GM19438 (cell line): Measurements from ENCODE around the gene PVRIG.
A peak's percentile ranks its signal among the peaks of the same experiment; 100 is the strongest.
"Not testable (repeated sequence)": the region's sequence is repeated elsewhere in the genome, so short reads cannot be mapped to it uniquely, and the experiment has no call there.

Source experiments
- ATAC-seq: cut with Tn5 transposase; IDR thresholded peaks from one replicate; pipeline ENCODE4 v1.9.1; 2021; ENCODE audit warnings: low read depth; ENCODE audit not compliant: unreplicated experiment

The PVRIG gene

GRCh38 chr7:100219801-100220585 lies at the start of gene PVRIG:
TSS of gene PVRIG (plus strand) at chr7:100219949. CDS start at chr7:100219971, 22 bp downstream.
- not testable (repeated sequence) for ATAC-seq

- ATAC-seq, result no peak
Measured at GRCh38 chr7:100170101-100170897, 49.5 kb upstream of the PVRIG start.

DNA sequence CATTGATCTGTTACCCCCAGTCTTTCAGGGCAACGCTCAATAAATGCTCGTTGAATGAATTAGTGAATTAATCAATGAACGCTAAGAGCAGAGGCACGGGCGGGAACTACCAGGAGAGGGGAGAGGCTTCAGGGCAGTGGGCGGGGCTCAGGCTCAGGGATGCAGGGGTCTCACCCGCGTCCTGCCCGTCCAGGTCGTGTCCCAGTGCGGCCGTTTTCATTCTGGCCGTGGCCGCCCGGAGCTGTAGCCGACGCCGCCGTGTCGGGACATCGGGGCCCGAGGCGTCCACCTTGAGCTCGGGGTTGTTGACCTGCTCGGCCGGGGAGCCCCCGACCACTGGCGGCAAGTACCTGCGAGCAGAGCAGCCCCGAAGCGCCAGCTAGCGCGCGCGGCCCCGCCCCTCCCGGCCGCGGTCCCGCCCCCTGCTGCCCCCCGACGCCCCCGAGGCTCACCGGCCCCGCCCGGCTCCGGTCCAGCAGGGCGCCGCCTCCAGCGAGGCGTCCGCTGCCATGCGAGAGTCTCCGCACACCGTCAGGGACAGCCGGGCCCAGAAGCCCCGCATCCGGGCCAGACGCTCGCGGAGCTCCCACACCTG lies 48.6 kb upstream of the PVRIG start:
- ATAC-seq, result no peak

DNA sequence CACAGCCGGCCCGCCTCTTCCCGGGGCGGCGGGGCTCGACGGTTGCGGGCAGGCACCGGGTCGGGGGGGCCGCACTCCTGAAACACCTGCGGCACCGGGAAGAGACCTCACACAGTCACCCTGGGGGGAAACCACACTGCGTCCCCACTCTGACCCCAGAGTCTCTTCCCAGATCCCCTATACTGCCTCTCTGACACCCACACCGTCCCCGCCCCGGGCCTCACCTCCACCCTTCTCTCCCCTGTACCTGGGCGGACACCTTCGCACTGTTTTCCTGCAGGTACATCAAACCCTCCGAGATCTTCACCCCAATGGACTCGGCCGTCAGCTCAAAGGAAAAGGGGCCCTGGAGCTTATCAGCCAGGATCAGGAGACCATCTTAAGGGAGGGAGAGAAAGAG lies 47.9 kb upstream of the PVRIG start:
- ATAC-seq, result no peak

GRCh38 chr7:100173806-100174495 lies 45.8 kb upstream of the PVRIG start:
- no peak for ATAC-seq

DNA sequence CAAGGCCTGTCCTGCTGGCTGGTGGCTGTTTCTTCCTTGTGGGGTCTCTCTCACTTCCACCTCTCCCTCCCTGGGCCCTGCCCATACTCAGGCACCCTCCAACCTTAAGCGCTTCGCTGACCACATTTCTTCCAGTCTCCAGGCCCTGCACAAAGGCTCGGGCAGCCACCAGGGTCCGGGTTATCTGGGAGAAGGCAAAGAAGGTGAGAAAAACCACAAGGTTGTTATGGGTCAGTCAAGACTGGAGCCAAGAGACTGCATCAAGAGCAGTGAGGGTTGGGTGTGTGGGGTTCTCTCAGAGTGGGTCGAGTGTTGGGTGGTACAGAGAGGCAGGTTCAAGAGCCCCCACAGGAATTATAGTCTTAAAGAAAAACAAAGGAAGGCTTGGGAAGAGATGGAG lies 45.2 kb upstream of the PVRIG start:
- no peak for ATAC-seq

- no peak for ATAC-seq
Measured at GRCh38 chr7:100175296-100175935, 44.3 kb upstream of the PVRIG start.

GRCh38 chr7:100176096-100177044 lies 43.4 kb upstream of the PVRIG start:
- no peak for ATAC-seq

DNA sequence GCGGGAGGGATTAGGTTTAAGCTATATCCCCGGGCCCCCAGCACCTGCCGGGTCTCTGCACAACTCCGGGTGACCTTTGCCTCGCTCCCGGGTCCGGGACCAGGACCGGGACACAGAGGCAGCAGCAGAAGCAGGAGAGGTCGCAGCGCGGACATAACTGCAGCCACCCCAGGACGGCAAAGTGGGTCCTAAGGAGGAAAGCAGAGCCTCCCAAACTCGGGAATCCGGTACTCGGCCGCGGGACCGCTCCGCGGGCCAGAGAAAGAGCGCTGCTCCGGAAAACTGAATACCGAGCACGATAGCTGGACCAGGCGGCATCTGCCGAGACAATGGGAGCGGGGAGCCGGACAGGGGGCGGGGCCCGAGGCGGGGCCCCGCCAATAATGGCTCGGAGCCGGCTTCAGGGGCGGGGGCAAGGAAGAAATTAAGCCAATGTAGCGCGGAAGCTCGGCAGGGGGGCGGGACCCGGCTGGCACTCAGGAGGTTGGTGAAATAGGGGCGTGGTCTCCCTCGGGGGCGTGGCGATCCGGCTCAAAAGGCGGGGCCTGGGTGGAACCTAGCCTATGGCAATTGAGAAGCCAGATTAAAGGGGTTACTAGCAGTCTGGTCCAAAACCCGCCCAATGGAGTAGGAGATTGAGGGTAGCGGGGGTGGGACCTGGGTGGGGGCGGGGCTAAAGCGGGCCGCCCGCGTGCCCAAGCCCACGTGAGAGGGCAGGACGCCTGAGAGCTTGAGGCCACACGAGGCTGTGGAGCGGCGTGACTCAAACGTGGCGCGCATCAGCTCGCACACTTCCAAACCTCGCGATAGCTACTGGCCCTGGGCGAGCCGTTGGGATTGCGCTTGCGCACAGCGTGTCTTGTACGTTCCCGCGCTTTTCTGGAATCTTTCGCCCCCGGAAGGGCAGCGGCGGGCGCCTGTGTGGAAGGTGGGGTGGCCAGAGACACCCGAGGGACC lies 42.4 kb upstream of the PVRIG start, which contains the start of the genes GPC2 and STAG3:
GPC2 (minus strand) TSS at position 337 of the 957 bp plus-strand sequence; CDS start at position 155, 182 bp downstream.
STAG3 (plus strand) TSS at position 874 of the 957 bp plus-strand sequence. CDS start 2,639 bp downstream, outside the sequence.
- ATAC-seq, result peak; percentile 90

- not testable (repeated sequence) for ATAC-seq
Measured at GRCh38 chr7:100180084-100180483, 39.7 kb upstream of the PVRIG start.

GRCh38 chr7:100182616-100183015 lies 37.1 kb upstream of the PVRIG start:
- ATAC-seq, result not testable (repeated sequence)

DNA sequence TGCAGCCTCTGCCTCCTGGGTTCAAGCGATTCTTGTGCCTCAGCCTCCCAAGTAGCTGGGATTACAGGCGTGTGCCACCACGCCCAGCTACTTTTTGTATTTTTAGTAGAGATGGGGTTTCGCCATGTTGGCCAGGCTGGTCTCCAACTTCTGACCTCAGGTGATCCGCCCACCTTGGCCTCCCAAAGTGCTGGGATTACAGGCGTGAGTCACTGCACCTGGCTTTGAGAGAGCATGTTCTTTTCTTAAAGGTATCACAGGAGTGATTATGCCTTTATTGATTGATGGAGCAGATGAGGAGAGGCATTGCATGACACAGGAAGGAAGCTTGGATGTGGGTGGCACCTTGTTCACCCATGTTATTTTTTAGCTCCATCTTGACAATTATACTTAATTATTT lies 36.7 kb upstream of the PVRIG start:
- ATAC-seq, result not testable (repeated sequence)

- ATAC-seq, result no peak
Measured at GRCh38 chr7:100185726-100186125, 34.0 kb upstream of the PVRIG start.

DNA sequence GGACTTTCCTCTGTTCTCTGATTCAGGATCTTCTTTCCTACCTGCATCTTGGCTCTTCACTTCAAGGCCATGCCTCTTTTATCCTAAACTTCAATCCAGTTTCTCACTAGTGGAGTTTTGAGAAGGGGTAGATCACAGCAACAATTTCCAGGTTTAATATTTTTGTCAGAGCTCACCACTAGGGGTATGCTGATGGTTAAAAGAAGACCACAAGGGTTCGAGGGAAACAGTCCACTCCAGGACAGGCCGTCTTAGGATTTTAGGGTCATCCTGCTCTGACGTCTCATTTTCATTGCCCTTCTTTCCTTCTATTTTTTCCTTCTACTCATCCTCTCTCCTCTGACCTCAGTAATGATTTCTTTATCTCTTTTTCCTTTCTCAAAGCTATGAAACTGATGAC lies 30.7 kb upstream of the PVRIG start:
- no peak for ATAC-seq

DNA sequence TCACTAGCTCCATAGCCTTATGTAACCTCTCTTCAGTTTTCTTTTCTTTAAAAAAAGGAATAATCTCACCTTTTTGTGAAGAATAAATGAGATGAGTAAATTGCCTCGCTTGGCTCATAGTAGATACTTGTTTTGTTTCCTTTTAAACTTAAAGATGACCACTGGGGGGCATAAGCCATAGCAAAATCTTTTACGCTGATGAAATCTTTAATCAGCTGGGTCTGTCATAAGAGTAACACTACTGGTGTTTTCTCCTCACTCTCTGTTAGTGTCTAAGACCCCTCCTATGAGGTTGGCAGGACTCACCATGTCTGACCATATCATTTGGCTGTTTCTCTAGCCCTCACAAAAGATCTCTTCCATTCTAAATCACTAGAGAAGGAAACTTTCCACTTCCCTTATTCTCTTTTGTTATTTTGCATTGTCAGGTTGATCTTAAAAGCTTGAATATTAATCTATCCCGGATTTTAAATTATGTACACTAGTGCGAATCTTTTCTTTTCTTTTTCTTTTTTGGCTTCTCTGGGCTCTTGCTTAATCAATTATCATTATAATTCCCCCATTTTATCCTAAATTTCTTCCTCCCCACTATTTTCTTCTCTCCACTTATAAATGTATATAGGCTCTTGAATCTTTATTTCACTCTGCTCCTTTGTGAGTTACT lies 29.6 kb upstream of the PVRIG start:
- ATAC-seq, result no peak

DNA sequence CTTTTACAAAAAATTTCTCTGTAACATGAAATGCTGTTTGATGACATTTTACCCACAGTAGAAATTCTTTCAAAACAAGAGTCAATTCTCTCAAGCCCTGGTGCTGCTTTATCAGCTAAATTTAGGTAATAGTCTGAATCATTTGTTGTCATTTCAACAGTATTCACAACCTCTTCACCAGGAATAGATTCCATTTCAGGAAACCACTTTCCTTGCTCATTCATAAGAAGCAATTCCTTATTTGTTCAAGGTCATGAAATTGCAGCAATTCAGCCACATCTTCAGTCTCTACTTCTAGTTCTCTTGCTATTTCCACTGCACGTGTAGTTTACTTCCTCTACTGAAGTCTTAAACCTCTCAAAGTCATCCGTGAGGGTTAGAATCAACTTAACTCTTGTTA lies 28.0 kb upstream of the PVRIG start:
- ATAC-seq, result no peak

- not testable (repeated sequence) for ATAC-seq
Measured at GRCh38 chr7:100192281-100192862, 27.4 kb upstream of the PVRIG start.
